ENCODE measurements around the gene TECPR2.

TECPR2 gene

GRCh38 chr14:102479777-102480176 lies 117.0 kb downstream of the TECPR2 start:
- H3K36me3 ChIP-seq (ENCODE audit: insufficient read depth, low read length) = no peaks in the 10 kb centered on the region

GRCh38 chr14:102481371-102481770 lies 118.6 kb downstream of the TECPR2 start:
- Histone ChIP-seq H3K4me3 (ENCODE audit: low read length) (no peak overlapping the region), H3K4me2 (ENCODE audit: low read length) (no peak overlapping the region), H3K4me1 (ENCODE audit: control insufficient read depth, insufficient read depth, low read length) (peaks cover 12% of the 10 kb centered on the region), H3K9ac (ENCODE audit: low read depth, low read length) (no peak overlapping the region), H3K36me3 (ENCODE audit: insufficient read depth, low read length) (no peaks in the 10 kb centered on the region), H3K9me3 (replicated peaks; ENCODE audit: low read length) (no peaks in the 10 kb centered on the region), H3K27me3 (ENCODE audit: control insufficient read depth, insufficient read depth, low read length) (no peaks in the 10 kb centered on the region)

More at GRCh38 chr14:102479777-102480176, 117.0 kb downstream of the TECPR2 start:
- H3K27me3 ChIP-seq (ENCODE audit: control insufficient read depth, insufficient read depth, low read length) = no peaks in the 10 kb centered on the region
- no peak overlapping the region for H3K9ac ChIP-seq (ENCODE audit: low read depth, low read length)
- H3K4me1 ChIP-seq (ENCODE audit: control insufficient read depth, insufficient read depth, low read length) = peaks cover 13% of the 10 kb centered on the region
- H3K9me3 ChIP-seq (replicated peaks; ENCODE audit: low read length) = no peaks in the 10 kb centered on the region
- no peak overlapping the region for H3K4me2 ChIP-seq (ENCODE audit: low read length)
- H3K4me3 ChIP-seq (ENCODE audit: low read length) = no peak overlapping the region

- Histone ChIP-seq H3K4me3 (ENCODE audit: low read length) (no peak overlapping the region), H3K27me3 (ENCODE audit: control insufficient read depth, insufficient read depth, low read length) (no peaks in the 10 kb centered on the region), H3K9me3 (replicated peaks; ENCODE audit: low read length) (no peaks in the 10 kb centered on the region), H3K4me2 (ENCODE audit: low read length) (no peak overlapping the region), H3K9ac (ENCODE audit: low read depth, low read length) (no peak overlapping the region), H3K36me3 (ENCODE audit: insufficient read depth, low read length) (no peaks in the 10 kb centered on the region), H3K4me1 (ENCODE audit: control insufficient read depth, insufficient read depth, low read length) (peaks cover 12% of the 10 kb centered on the region)
Measured at GRCh38 chr14:102481791-102482238, 119.1 kb downstream of the TECPR2 start.

GRCh38 chr14:102484316-102484715 lies 121.6 kb downstream of the TECPR2 start:
- Histone ChIP-seq H3K4me2 (ENCODE audit: low read length) (no peak overlapping the region), H3K36me3 (ENCODE audit: insufficient read depth, low read length) (no peaks in the 10 kb centered on the region), H3K27me3 (ENCODE audit: control insufficient read depth, insufficient read depth, low read length) (no peaks in the 10 kb centered on the region), H3K4me3 (ENCODE audit: low read length) (no peak overlapping the region), H3K9me3 (replicated peaks; ENCODE audit: low read length) (no peaks in the 10 kb centered on the region), H3K9ac (ENCODE audit: low read depth, low read length) (no peak overlapping the region), H3K4me1 (ENCODE audit: control insufficient read depth, insufficient read depth, low read length) (peaks cover 12% of the 10 kb centered on the region)

- H3K9me3 ChIP-seq (replicated peaks; ENCODE audit: low read length) = no peaks in the 10 kb centered on the region
- H3K9ac ChIP-seq (ENCODE audit: low read depth, low read length) = no peak overlapping the region
- H3K4me2 ChIP-seq (ENCODE audit: low read length) = no peak overlapping the region
- no peaks in the 10 kb centered on the region for H3K36me3 ChIP-seq (ENCODE audit: insufficient read depth, low read length)
- no peaks in the 10 kb centered on the region for H3K27me3 ChIP-seq (ENCODE audit: control insufficient read depth, insufficient read depth, low read length)
- H3K4me3 ChIP-seq (ENCODE audit: low read length) = no peak overlapping the region
- peaks cover 8% of the 10 kb centered on the region for H3K4me1 ChIP-seq (ENCODE audit: control insufficient read depth, insufficient read depth, low read length)
Measured at GRCh38 chr14:102485693-102486512, 123.2 kb downstream of the TECPR2 start.

GRCh38 chr14:102486513-102487203 lies 123.9 kb downstream of the TECPR2 start:
- Histone ChIP-seq H3K4me1 (ENCODE audit: control insufficient read depth, insufficient read depth, low read length) (peaks cover 8% of the 10 kb centered on the region), H3K36me3 (ENCODE audit: insufficient read depth, low read length) (no peaks in the 10 kb centered on the region), H3K4me2 (ENCODE audit: low read length) (no peak overlapping the region), H3K27me3 (ENCODE audit: control insufficient read depth, insufficient read depth, low read length) (no peaks in the 10 kb centered on the region), H3K4me3 (ENCODE audit: low read length) (no peak overlapping the region), H3K9me3 (replicated peaks; ENCODE audit: low read length) (no peaks in the 10 kb centered on the region), H3K9ac (ENCODE audit: low read depth, low read length) (no peak overlapping the region)

- no peak overlapping the region for H3K4me2 ChIP-seq (ENCODE audit: low read length)
- H3K9ac ChIP-seq (ENCODE audit: low read depth, low read length) = no peak overlapping the region
Measured at GRCh38 chr14:102487204-102487577, 124.5 kb downstream of the TECPR2 start.

GRCh38 chr14:102490456-102490855 lies 127.7 kb downstream of the TECPR2 start:
- no peaks in the 10 kb centered on the region for H3K9me3 ChIP-seq (replicated peaks; ENCODE audit: low read length)
- H3K4me1 ChIP-seq (ENCODE audit: control insufficient read depth, insufficient read depth, low read length) = no peaks in the 10 kb centered on the region
- no peak overlapping the region for H3K4me3 ChIP-seq (ENCODE audit: low read length)
- H3K9ac ChIP-seq (ENCODE audit: low read depth, low read length) = no peak overlapping the region
- no peak overlapping the region for H3K4me2 ChIP-seq (ENCODE audit: low read length)
- H3K27me3 ChIP-seq (ENCODE audit: control insufficient read depth, insufficient read depth, low read length) = no peaks in the 10 kb centered on the region
- H3K36me3 ChIP-seq (ENCODE audit: insufficient read depth, low read length) = no peaks in the 10 kb centered on the region

More at GRCh38 chr14:102487204-102487577, 124.5 kb downstream of the TECPR2 start:
- Histone ChIP-seq H3K9me3 (replicated peaks; ENCODE audit: low read length) (no peaks in the 10 kb centered on the region), H3K36me3 (ENCODE audit: insufficient read depth, low read length) (no peaks in the 10 kb centered on the region), H3K4me1 (ENCODE audit: control insufficient read depth, insufficient read depth, low read length) (peaks cover 4% of the 10 kb centered on the region), H3K4me3 (ENCODE audit: low read length) (no peak overlapping the region), H3K27me3 (ENCODE audit: control insufficient read depth, insufficient read depth, low read length) (no peaks in the 10 kb centered on the region)

GRCh38 chr14:102491366-102491765 lies 128.6 kb downstream of the TECPR2 start:
- H3K4me2 ChIP-seq (ENCODE audit: low read length) = no peak overlapping the region
- no peaks in the 10 kb centered on the region for H3K36me3 ChIP-seq (ENCODE audit: insufficient read depth, low read length)
- H3K4me1 ChIP-seq (ENCODE audit: control insufficient read depth, insufficient read depth, low read length) = no peaks in the 10 kb centered on the region
- H3K27me3 ChIP-seq (ENCODE audit: control insufficient read depth, insufficient read depth, low read length) = no peaks in the 10 kb centered on the region
- no peak overlapping the region for H3K4me3 ChIP-seq (ENCODE audit: low read length)
- no peaks in the 10 kb centered on the region for H3K9me3 ChIP-seq (replicated peaks; ENCODE audit: low read length)
- no peak overlapping the region for H3K9ac ChIP-seq (ENCODE audit: low read depth, low read length)

- Histone ChIP-seq H3K9ac (ENCODE audit: low read depth, low read length) (no peak overlapping the region), H3K9me3 (replicated peaks; ENCODE audit: low read length) (no peaks in the 10 kb centered on the region), H3K4me1 (ENCODE audit: control insufficient read depth, insufficient read depth, low read length) (no peaks in the 10 kb centered on the region), H3K4me2 (ENCODE audit: low read length) (no peak overlapping the region), H3K27me3 (ENCODE audit: control insufficient read depth, insufficient read depth, low read length) (no peaks in the 10 kb centered on the region), H3K36me3 (ENCODE audit: insufficient read depth, low read length) (no peaks in the 10 kb centered on the region), H3K4me3 (ENCODE audit: low read length) (no peak overlapping the region)
Measured at GRCh38 chr14:102491786-102492530, 129.2 kb downstream of the TECPR2 start.

GRCh38 chr14:102492531-102492910 lies 129.8 kb downstream of the TECPR2 start:
- Histone ChIP-seq H3K36me3 (ENCODE audit: insufficient read depth, low read length) (no peaks in the 10 kb centered on the region), H3K27me3 (ENCODE audit: control insufficient read depth, insufficient read depth, low read length) (no peaks in the 10 kb centered on the region)

More at GRCh38 chr14:102492531-102492910, 129.8 kb downstream of the TECPR2 start:
- H3K4me1 ChIP-seq (ENCODE audit: control insufficient read depth, insufficient read depth, low read length) = no peaks in the 10 kb centered on the region
- no peak overlapping the region for H3K4me2 ChIP-seq (ENCODE audit: low read length)
- H3K9ac ChIP-seq (ENCODE audit: low read depth, low read length) = no peak overlapping the region
- no peaks in the 10 kb centered on the region for H3K9me3 ChIP-seq (replicated peaks; ENCODE audit: low read length)
- H3K4me3 ChIP-seq (ENCODE audit: low read length) = no peak overlapping the region

All from skeletal muscle satellite cell (primary cell).